GM10248 (cell line): ENCODE data around the gene EPG5.

ENCODE experiments used
- CTCF ChIA-PET: fragments of 300-600 bp; sonication (Branson Sonifier 250); formaldehyde crosslinking; extraction: SDS; loops from one replicate; lab custom pipeline; 2021; ENCODE audit warnings: antibody characterized with exemption; lab: Yijun Ruan, JAX
- POLR2A ChIA-PET: fragments of 350-650 bp; sonication (Branson Sonifier 250); formaldehyde crosslinking; extraction: SDS; loops from one replicate; lab custom pipeline; 2020; ENCODE audit warnings: antibody characterized with exemption; lab: Yijun Ruan, JAX
- DNase-seq: peaks from one replicate; pipeline ENCODE4 v3.0.0; 2012; ENCODE audit errors: extremely low spot score
- TF ChIP-seq, protein P1 (sequence below): IDR thresholded peaks from 2 replicates; pipeline ENCODE4 v1.5.1; 2012; ENCODE audit warnings: mild to moderate bottlenecking, low read depth; ENCODE audit errors: extremely low read depth, missing control alignments, control extremely low read depth

Gene EPG5

GRCh38 chr18:45935591-45936335 is 31.4 kb downstream of the EPG5 start:
- DNase-seq, result no peak
- POLR2A ChIA-PET, result no interaction called here
- TF ChIP-seq, protein P1, sequence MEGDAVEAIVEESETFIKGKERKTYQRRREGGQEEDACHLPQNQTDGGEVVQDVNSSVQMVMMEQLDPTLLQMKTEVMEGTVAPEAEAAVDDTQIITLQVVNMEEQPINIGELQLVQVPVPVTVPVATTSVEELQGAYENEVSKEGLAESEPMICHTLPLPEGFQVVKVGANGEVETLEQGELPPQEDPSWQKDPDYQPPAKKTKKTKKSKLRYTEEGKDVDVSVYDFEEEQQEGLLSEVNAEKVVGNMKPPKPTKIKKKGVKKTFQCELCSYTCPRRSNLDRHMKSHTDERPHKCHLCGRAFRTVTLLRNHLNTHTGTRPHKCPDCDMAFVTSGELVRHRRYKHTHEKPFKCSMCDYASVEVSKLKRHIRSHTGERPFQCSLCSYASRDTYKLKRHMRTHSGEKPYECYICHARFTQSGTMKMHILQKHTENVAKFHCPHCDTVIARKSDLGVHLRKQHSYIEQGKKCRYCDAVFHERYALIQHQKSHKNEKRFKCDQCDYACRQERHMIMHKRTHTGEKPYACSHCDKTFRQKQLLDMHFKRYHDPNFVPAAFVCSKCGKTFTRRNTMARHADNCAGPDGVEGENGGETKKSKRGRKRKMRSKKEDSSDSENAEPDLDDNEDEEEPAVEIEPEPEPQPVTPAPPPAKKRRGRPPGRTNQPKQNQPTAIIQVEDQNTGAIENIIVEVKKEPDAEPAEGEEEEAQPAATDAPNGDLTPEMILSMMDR, result no peak
- CTCF ChIA-PET, result no interaction called here

GRCh38 chr18:45932708-45933107 is 34.4 kb downstream of the EPG5 start:
- no peak for DNase-seq
- TF ChIP-seq, protein P1, result no peak
- ChIA-PET POLR2A (no interaction called here), CTCF (interaction anchor here (0.7 to 4.4 kb wide), 10 partner anchors 9 to 141 kb away, joined by 3 to 15 read pairs (median 4); no protein-coding TSS in a partner anchor)

- POLR2A ChIA-PET, result no interaction called here
- no peak for DNase-seq
- CTCF ChIA-PET, result interaction anchor here (0.8 to 4.4 kb wide), 6 partner anchors 11 to 266 kb away, joined by 3 to 15 read pairs (median 5); no protein-coding TSS in a partner anchor
- TF ChIP-seq, protein P1, result no peak
Observed at GRCh38 chr18:45930963-45931362, 36.2 kb downstream of the EPG5 start.

DNA sequence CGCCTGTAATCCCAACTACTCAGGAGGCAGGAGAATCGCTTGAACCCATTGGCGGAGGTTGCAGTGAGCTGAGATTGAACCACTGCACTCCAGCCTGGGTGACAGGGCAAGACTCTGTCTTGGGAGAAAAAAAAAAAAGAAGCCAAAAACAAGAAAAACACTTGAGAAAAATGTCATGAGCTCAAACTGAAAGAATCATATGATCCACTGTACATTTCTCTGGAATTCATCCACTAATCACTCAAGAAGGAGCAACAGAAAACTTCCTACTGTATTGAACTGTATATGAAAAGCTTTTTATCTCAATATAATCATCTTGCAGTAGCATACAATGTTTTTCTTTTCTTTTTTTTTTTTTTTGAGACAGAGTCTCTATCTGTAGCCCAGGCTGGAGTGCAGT is 40.4 kb downstream of the EPG5 start:
- no peak for DNase-seq
- ChIA-PET CTCF (interaction anchor here (1.6 kb wide), 1 partner anchor 147 kb away, joined by 3 read pairs; no protein-coding TSS in a partner anchor), POLR2A (no interaction called here)
- TF ChIP-seq, protein P1, result no peak

GRCh38 chr18:45926085-45926484 is 41.0 kb downstream of the EPG5 start:
- CTCF ChIA-PET, result interaction anchor here (1.6 kb wide), 1 partner anchor 148 kb away, joined by 3 read pairs; no protein-coding TSS in a partner anchor
- TF ChIP-seq, protein P1, result no peak

DNA sequence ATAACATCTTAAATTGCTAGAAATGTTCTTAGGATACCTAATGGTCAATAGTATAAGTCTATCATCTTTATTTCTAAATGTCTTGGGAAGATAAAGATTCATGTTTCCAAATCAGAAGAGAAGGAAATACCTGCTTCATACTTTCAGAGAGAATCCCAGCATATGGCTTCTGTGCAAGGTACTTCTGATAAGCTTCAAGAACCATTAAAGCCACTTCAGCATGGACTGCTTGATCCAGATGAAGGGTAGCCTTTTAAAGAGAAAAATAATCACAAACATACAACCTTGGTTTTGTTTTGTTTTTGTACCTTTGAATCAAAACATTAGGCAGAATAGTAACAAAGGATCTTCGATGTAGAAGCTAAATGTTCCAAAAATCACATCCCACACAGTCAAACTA is 44.0 kb downstream of the EPG5 start:
- ChIA-PET CTCF (interaction anchor here (1.1 to 2.5 kb wide), 6 partner anchors 10 to 151 kb away, joined by 3 to 11 read pairs (median 4); no protein-coding TSS in a partner anchor), POLR2A (no interaction called here)
- TF ChIP-seq, protein P1, result no peak
- DNase-seq, result no peak

More at GRCh38 chr18:45926085-45926484, 41.0 kb downstream of the EPG5 start:
- no peak for DNase-seq
- POLR2A ChIA-PET, result no interaction called here
